HG03520 (cell line): ENCODE data around the gene OTP.
A peak's percentile ranks its signal among the peaks of the same experiment; 100 is the strongest.

Source experiments
- ATAC-seq: cut with Tn5 transposase; IDR thresholded peaks from one replicate; pipeline ENCODE4 v1.9.1; 2021; ENCODE audit warnings: mild to moderate bottlenecking, moderate library complexity; ENCODE audit not compliant: unreplicated experiment

Gene OTP

DNA sequence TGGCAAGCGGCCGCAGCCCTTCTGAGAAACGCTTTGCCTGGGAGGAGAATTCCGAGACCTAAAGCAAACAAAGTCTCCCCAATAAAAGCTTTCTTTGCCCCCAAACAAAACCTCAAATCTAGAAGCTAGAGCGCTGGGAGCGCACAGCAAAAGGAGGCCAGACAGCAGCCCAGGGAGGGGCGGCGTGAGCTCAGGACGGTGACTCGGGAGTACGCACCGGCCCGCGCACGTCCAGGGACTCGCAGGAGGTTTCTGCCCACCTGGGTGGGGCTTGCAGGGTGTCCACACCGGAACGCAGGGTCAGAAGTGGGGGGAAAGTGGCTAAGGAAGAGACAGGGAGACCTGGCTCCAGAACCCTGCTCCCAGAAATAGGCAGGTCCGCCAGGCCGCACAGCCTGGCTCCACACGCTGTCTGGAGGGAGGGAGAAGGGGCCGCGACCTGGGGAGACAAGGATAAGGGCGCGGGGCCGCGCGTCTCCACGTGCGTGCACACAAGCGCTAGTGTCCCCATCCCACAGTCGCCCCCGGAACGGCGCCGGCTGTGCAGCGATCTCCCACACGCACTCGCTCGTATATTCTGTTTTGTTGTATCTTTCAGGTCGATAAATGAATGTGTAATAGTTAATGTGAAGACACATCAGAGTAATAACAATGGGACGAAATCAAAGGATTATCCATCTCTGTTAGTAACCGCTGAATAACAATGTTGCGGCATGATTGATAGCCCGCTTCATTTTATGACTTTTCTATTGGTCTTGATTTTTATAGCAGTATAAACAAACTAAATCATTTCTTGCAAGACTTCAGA is 2.3 kb upstream of the OTP start:
- ATAC-seq: no peak

DNA sequence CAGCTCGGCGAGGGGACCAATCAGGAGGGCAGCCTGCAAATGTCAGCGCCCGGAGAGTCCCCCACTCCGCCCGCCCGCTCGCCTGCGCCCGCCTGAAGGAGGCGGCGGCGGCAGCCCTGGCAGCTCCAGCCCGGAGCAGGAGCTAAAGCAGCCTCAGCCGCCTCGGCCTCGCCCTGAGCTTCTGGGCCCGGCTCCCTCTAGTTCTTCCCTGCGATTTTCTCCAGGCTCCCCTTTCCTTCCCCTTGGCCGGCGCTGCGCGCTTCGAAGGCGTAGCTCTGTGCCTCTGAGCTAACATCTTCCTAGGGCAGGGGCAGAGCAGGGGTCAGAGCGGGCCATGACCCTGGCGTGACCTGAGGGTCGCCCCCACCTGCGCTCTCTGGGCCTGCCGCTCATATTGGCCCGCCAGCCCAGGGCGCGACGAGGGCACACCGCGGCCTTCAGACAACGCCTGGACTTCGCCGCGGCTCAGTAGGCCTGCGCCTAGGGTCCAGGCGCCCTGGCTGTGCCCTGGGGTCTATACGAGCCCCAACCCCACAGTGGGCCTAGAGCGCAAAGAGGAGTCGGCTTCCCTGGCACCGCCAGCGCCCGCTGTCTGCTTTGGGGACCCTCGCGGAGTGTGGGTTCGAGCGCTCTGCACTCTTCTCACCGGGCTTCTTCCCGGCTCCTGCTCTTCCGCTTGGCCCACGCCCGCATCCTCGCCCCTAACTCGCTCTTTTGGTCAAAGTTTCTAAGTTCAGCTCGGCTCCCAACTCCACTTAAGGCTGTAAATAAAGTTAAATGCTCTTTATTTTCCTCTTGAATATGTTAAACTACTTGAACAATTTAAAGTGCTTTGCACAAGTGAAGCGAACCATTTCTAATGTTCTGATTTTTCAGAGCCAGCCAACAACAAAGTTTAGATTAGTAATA is 504 bp upstream of the OTP start:
- ATAC-seq: no peak

DNA sequence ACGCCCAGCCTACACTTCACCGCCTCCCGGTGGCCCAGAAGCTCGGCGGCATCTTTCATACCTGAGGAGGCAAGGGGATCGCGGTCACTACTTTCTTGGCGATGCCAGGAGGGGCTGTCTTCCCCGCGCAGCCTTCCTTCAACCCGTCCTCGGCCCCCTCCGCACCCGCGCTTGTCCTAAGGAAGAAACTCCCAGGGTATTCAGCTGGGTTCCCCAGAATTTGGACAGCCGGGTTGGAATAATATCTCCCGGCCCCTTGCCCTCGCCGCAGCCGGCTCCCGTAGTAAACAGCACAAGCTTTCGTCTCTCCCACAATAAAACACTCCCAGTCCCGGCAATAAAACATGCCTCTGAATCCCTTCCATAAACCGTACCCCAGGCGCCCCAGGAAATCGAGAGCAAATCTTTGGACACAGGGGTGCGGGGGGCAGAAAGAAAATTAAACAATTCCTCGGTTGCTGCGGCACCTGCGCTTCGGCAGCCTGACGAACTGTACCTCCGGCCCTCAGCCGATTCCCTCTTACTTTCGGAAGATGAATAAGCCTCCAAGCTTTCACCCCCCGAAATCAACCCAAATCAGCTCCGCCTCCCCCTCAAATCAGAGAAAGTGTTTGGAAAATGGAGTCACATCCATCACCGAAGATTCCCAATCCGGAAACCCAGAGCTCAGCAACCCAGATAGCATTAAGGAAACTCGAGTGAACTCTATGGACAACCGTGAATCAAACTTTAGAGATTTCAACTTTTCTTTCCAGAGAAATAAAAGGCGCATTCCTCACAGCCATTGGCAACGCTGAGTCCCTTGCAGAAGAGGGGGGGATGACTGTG is 1.1 kb downstream of the OTP start:
- ATAC-seq: no peak

- no peak for ATAC-seq
These were observed 1.8 kb downstream of the OTP start for GRCh38 chr5:77636641-77637169.

GRCh38 chr5:77635917-77636640 is 2.4 kb downstream of the OTP start:
- no peak for ATAC-seq

DNA sequence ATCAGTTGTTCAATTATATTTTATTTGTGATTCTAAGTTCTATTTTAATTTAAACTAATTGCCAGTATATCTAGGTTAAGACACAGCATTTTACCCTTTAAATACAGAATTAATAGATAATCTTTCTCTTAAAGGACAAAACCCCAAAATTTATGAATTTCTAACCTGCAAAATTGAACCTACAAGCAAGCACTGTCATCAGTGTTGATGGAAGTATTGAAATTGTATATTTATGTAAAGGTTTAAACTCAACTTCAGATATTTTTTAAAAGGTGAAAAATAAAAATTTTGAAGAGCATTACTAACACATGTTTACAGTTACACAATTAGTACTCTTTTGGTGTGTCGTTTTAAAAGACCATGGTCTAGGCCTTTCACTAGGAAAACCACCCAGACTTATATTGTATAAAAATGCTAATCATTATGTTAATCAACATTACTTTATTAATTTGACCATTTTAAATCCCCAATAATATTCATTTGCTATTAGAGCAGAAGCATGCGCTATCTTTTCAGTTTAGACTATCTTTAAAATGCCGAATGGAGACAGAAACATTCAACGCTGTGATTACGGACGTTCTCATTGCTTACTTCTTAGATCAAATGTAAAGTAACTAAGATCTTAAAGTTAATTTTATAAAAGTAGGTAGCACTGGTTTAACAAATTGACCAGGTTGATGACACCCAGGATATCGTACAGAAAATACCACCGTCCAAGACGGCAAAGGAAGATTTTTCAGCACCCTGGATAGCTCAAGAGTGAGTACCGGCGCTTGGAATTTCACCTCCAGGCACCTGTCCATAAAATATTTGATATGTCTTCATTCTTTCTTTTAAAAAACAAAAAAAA is 3.2 kb downstream of the OTP start:
- no peak for ATAC-seq

DNA sequence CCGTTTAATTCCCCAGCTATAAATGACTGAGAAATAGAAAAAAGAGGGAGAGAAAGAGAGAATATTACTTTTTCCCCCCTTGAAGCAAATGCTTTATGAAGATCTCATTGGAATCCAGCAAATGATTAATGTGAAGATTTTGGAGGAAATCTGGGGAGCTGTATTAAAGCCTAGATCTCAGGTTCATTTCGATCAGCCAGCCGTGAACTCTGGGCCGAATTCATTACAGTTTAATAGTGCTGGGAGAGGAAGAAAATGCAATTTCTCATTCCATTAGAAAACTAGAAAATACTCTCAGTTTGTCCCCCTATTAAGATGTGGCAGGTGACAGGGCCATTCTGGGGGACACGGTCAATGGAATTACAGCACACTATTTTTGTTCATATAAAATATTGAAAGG is 4.8 kb downstream of the OTP start:
- ATAC-seq: no peak

- no peak for ATAC-seq
These were observed 5.3 kb downstream of the OTP start for GRCh38 chr5:77633207-77633675.

GRCh38 chr5:77632526-77633206 is 5.8 kb downstream of the OTP start:
- ATAC-seq: no peak

DNA sequence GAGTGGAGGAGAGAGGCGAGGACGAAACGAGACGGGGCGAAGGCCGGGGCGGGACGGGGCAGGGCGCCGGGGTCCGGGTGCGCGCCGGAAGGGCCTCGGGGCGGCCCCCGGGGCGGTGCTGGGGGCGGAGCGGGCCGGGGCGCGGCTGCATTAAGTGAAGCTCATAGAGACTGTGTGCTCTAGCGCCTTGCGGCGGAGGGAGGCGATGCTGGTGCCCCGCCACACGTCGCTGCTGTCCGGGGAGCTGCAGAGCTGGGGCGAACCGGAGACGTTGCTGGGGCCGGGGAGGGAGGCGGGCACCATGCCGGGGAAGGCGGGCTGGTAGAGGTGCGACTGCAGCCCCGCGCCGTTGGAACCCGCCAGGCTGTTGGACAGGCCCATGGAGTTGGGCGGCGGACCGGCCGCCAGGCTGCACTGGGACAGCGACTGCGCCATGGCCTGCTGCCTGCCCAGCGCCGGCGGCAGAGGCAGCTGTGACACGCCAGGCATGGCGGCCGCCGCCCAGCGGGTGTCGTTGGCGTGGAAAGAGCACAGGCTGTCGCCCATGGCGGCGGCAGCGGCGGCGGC is 8.3 kb downstream of the OTP start:
- ATAC-seq: peak; percentile 88

GRCh38 chr5:77629509-77630113 is 8.9 kb downstream of the OTP start:
- ATAC-seq: no peak

DNA sequence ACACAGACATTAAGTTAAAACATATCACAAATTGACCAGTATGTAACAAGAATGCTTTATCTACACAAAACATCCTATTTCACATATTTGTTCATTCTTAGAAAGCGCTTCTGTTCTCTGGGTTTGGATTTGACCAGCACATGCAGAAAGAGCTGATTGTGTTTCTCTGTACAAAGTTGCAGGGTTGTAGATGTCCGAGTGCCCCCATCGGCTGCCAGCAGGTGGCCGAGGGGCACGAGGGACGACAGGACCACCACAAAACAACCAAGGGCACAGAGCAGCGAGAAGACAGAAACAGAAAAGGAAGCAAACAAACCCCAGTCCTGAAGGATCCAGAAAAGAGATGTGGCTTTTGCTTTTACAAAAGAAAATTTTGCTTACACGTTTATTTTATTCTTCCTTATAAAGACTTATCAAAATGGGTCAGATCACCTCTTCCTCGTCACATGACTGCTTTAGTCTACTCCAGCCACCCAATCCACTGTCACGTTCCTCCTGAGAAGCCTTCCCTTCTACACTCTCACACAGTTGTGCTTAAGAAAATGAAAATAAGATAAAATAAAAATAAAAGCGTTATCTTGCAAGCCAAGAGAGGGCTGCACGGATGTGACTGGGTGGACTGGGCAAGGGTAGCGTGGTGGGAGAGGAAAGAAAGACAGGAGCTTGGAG is 9.5 kb downstream of the OTP start:
- no peak for ATAC-seq

- ATAC-seq: no peak
These were observed 10.4 kb downstream of the OTP start for GRCh38 chr5:77627869-77628674.

GRCh38 chr5:77623203-77623740 is 15.2 kb downstream of the OTP start:
- no peak for ATAC-seq

- no peak for ATAC-seq
These were observed 17.1 kb downstream of the OTP start for GRCh38 chr5:77621440-77621839.

DNA sequence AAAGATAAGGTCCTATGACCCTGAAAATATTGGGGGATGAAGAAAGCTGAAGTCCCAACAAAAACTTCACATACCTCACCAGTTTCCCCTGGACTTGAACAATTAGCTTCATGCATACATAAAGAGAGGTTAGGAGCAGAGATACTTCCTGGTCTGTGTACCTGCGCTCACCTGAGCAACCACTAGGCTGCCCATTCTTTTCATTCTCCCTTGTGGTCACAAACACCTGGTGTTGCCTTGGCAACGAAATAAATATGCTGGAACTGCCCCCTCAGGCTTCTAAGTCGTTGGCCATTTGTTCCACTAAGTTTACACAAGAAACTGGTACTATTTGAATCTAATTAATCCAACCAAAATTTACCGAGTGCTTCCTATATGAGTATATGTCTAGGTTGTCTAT is 18.1 kb downstream of the OTP start:
- ATAC-seq: no peak
